HEK293 (cell line): ENCODE measurements around the gene DGAT2L6.

Source experiments
- CTCF ChIA-PET: fragments of 350-600 bp; formaldehyde crosslinking; extraction: SDS; loops from one replicate; lab custom pipeline; 2021; ENCODE audit warnings: antibody characterized with exemption; lab: Yijun Ruan, JAX
- POLR2A ChIA-PET: fragments of 300-600 bp; formaldehyde crosslinking; extraction: SDS; loops from one replicate; lab custom pipeline; 2020; ENCODE audit warnings: antibody characterized with exemption, inconsistent platforms; lab: Yijun Ruan, JAX
- H3K27ac ChIP-seq: fragments of 200-500 bp; sonication (Bioruptor generic); 2 replicates; pipeline ENCODE4 v1.5.1; 2014; ENCODE audit warnings: low read depth, low read length, control low read depth, inconsistent platforms; ENCODE audit errors: extremely low read depth
- H3K36me3 ChIP-seq, 2 experiments: fragments of 200-500 bp in 1 of 2; sonication (Bioruptor generic) in 1 of 2; 1 replicate in 1 of 2; 2 replicates in 1 of 2; pipeline ENCODE4 v1.5.1; 2014 to 2017; ENCODE audit warnings: inconsistent platforms in 2 of 2, low read length in 2 of 2; ENCODE audit not compliant: control insufficient read depth in 2 of 2, insufficient read depth in 1 of 2
- H3K4me1 ChIP-seq: fragments of 200-500 bp; sonication (Bioruptor generic); 2 replicates; pipeline ENCODE4 v1.5.1; 2014; ENCODE audit warnings: mild to moderate bottlenecking, low read length, inconsistent platforms; ENCODE audit not compliant: control insufficient read depth, insufficient read depth
- H3K4me3 ChIP-seq: 2 replicates; pipeline ENCODE4 v1.5.1; 2011; ENCODE audit warnings: low read depth, mild to moderate bottlenecking, control low read depth, low read length, moderate library complexity
- H3K9me3 ChIP-seq: fragments of 200-500 bp; sonication (Bioruptor generic); 2 replicates; pipeline ENCODE4 v1.5.1; 2014; ENCODE audit warnings: low read depth, low read length, inconsistent platforms; ENCODE audit not compliant: control insufficient read depth, insufficient read depth
- AEBP2 ChIP-seq: fragments of 450-650 bp; formaldehyde crosslinking; IDR thresholded peaks from 2 replicates; pipeline ENCODE4 v1.5.1; 2016; ENCODE audit warnings: missing biosample characterization, missing genetic modification characterization, borderline replicate concordance
- BCL11B ChIP-seq: fragments of 450-650 bp; formaldehyde crosslinking; IDR thresholded peaks from 2 replicates; pipeline ENCODE4 v1.5.1; 2016; ENCODE audit warnings: low read depth, missing biosample characterization, missing genetic modification characterization
- GFI1B ChIP-seq: fragments of 450-650 bp; formaldehyde crosslinking; IDR thresholded peaks from 2 replicates; pipeline ENCODE4 v1.5.1; 2016; ENCODE audit warnings: missing biosample characterization, missing genetic modification characterization
- HOXC10 ChIP-seq: sonication (generic); formaldehyde crosslinking; IDR thresholded peaks from 2 replicates; pipeline ENCODE4 v1.8.1; 2023; ENCODE audit warnings: mild to moderate bottlenecking, missing genetic modification reagents
- HOXD13 ChIP-seq: sonication (generic); formaldehyde crosslinking; IDR thresholded peaks from 2 replicates; pipeline ENCODE4 v1.8.0; 2022; ENCODE audit warnings: missing genetic modification reagents, borderline replicate concordance
- REPIN1 ChIP-seq: fragments of 450-650 bp; formaldehyde crosslinking; IDR thresholded peaks from 2 replicates; pipeline ENCODE4 v1.5.1; 2017; ENCODE audit warnings: missing biosample characterization, missing genetic modification characterization, low read depth
- ZBTB11 ChIP-seq: fragments of 450-650 bp; formaldehyde crosslinking; conservative IDR thresholded peaks from 2 replicates; pipeline ENCODE4 v1.5.1; 2016; ENCODE audit warnings: low read depth, missing biosample characterization, missing genetic modification characterization
- ZNF114 ChIP-seq: fragments of 450-650 bp; formaldehyde crosslinking; IDR thresholded peaks from 2 replicates; pipeline ENCODE4 v1.5.0; 2017; ENCODE audit warnings: missing biosample characterization, missing genetic modification characterization
- ZNF133 ChIP-seq: fragments of 450-650 bp; formaldehyde crosslinking; IDR thresholded peaks from 2 replicates; pipeline ENCODE4 v1.5.1; 2016; ENCODE audit warnings: missing biosample characterization, missing genetic modification characterization
- ZNF26 ChIP-seq: fragments of 450-650 bp; formaldehyde crosslinking; IDR thresholded peaks from 2 replicates; pipeline ENCODE4 v1.5.1; 2016; ENCODE audit warnings: missing biosample characterization, missing genetic modification characterization
- ZNF280D ChIP-seq: fragments of 450-650 bp; formaldehyde crosslinking; IDR thresholded peaks from 2 replicates; pipeline ENCODE4 v1.5.1; 2016; ENCODE audit warnings: missing biosample characterization, missing genetic modification characterization
- ZNF292 ChIP-seq: fragments of 450-650 bp; formaldehyde crosslinking; IDR thresholded peaks from 2 replicates; pipeline ENCODE4 v1.5.1; 2016; ENCODE audit warnings: low read depth, missing biosample characterization, missing genetic modification characterization, borderline replicate concordance
- ZNF335 ChIP-seq: fragments of 450-650 bp; formaldehyde crosslinking; conservative IDR thresholded peaks from 2 replicates; pipeline ENCODE4 v1.5.1; 2016; ENCODE audit warnings: missing biosample characterization, missing genetic modification characterization
- ZNF394 ChIP-seq: fragments of 450-650 bp; formaldehyde crosslinking; IDR thresholded peaks from 2 replicates; pipeline ENCODE4 v1.5.1; 2016; ENCODE audit warnings: missing biosample characterization, missing genetic modification characterization, mild to moderate bottlenecking, moderate library complexity, borderline replicate concordance
- ZNF560 ChIP-seq: fragments of 450-650 bp; formaldehyde crosslinking; IDR thresholded peaks from 2 replicates; pipeline ENCODE4 v1.5.1; 2017; ENCODE audit warnings: missing biosample characterization, missing genetic modification characterization, borderline replicate concordance
- ZNF561 ChIP-seq: fragments of 450-650 bp; IDR thresholded peaks from 2 replicates; pipeline ENCODE4 v1.5.1; 2018; ENCODE audit warnings: missing biosample characterization, missing genetic modification characterization, borderline replicate concordance
- ZNF624 ChIP-seq: fragments of 450-650 bp; formaldehyde crosslinking; IDR thresholded peaks from 2 replicates; pipeline ENCODE4 v1.5.1; 2017; ENCODE audit warnings: missing biosample characterization, missing genetic modification characterization
- TF ChIP-seq, protein P1 (sequence below): fragments of 450-650 bp; formaldehyde crosslinking; IDR thresholded peaks from 2 replicates; pipeline ENCODE4 v1.5.1; 2016; ENCODE audit warnings: missing biosample characterization, missing genetic modification characterization
- TF ChIP-seq, protein P2 (sequence below): fragments of 450-650 bp; formaldehyde crosslinking; IDR thresholded peaks from 2 replicates; pipeline ENCODE4 v1.5.1; 2016; ENCODE audit warnings: missing biosample characterization, missing genetic modification characterization

Gene DGAT2L6

DNA sequence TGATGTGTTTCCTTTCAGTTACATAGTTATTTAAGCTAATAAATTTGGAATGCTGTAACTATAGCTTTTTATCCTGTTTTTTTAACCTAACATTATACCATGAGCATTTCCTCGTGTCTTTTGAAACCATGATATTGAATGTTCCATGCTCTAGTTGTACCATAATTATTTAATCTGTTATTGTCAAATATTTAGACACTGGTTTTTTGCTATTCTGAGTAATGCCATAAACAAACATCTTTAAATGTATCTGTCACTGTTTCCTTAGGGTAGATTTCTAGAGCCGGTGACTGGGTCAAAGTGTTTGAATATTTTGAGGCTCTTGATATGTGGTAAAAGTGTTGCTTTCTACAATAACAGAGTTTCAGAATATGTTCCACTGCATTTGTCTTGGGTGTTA is 38.7 kb upstream of the DGAT2L6 start:
- ChIA-PET POLR2A (interaction anchor here (0.6 kb wide), 1 partner anchor 37 kb away, joined by 3 read pairs; no protein-coding TSS in a partner anchor), CTCF (interaction anchor here (0.6 kb wide), 1 partner anchor 636 kb away, joined by 4 read pairs; no protein-coding TSS in a partner anchor)
- TF ChIP-seq, protein P1, sequence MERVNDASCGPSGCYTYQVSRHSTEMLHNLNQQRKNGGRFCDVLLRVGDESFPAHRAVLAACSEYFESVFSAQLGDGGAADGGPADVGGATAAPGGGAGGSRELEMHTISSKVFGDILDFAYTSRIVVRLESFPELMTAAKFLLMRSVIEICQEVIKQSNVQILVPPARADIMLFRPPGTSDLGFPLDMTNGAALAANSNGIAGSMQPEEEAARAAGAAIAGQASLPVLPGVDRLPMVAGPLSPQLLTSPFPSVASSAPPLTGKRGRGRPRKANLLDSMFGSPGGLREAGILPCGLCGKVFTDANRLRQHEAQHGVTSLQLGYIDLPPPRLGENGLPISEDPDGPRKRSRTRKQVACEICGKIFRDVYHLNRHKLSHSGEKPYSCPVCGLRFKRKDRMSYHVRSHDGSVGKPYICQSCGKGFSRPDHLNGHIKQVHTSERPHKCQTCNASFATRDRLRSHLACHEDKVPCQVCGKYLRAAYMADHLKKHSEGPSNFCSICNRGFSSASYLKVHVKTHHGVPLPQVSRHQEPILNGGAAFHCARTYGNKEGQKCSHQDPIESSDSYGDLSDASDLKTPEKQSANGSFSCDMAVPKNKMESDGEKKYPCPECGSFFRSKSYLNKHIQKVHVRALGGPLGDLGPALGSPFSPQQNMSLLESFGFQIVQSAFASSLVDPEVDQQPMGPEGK, result no peak
- TF ChIP-seq ZNF394, result no peak
- no peak for TF ChIP-seq ZNF114 (tag by site-specific recombination)
- no peak for TF ChIP-seq AEBP2 (tag by site-specific recombination)
- no peak for TF ChIP-seq BCL11B (tag by site-specific recombination)
- no peak for TF ChIP-seq ZNF561
- no peak for TF ChIP-seq ZNF335 (tag by site-specific recombination)
- TF ChIP-seq, protein P2, sequence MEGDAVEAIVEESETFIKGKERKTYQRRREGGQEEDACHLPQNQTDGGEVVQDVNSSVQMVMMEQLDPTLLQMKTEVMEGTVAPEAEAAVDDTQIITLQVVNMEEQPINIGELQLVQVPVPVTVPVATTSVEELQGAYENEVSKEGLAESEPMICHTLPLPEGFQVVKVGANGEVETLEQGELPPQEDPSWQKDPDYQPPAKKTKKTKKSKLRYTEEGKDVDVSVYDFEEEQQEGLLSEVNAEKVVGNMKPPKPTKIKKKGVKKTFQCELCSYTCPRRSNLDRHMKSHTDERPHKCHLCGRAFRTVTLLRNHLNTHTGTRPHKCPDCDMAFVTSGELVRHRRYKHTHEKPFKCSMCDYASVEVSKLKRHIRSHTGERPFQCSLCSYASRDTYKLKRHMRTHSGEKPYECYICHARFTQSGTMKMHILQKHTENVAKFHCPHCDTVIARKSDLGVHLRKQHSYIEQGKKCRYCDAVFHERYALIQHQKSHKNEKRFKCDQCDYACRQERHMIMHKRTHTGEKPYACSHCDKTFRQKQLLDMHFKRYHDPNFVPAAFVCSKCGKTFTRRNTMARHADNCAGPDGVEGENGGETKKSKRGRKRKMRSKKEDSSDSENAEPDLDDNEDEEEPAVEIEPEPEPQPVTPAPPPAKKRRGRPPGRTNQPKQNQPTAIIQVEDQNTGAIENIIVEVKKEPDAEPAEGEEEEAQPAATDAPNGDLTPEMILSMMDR (tag by site-specific recombination), result no peak
- TF ChIP-seq GFI1B (tag by site-specific recombination), result no peak
- no peak for TF ChIP-seq ZNF624 (tag by site-specific recombination)
- no peak for TF ChIP-seq REPIN1 (tag by site-specific recombination)
- TF ChIP-seq HOXC10 (CRISPR knock-in tag), result no peak
- TF ChIP-seq ZNF280D (tag by site-specific recombination), result no peak
- no peak for TF ChIP-seq ZNF292
- no peak for TF ChIP-seq HOXD13
- no peak for TF ChIP-seq ZBTB11 (tag by site-specific recombination)
- TF ChIP-seq ZNF133 (tag by site-specific recombination), result no peak
- TF ChIP-seq ZNF560, result no peak
- TF ChIP-seq ZNF26 (tag by site-specific recombination), result no peak
- H3K4me1 ChIP-seq, result no peaks in the 10 kb centered on the region; the same call in 1 of the 2 replicates
- peaks cover 22 to 45% of the 10 kb centered on the region in 2 experiments for H3K36me3 ChIP-seq
- no peaks in the 10 kb centered on the region for H3K9me3 ChIP-seq
- no peak overlapping the region for H3K27ac ChIP-seq
- H3K4me3 ChIP-seq, result no peak overlapping the region
